ENCODE results near the gene CWH43.

The CWH43 gene

DNA sequence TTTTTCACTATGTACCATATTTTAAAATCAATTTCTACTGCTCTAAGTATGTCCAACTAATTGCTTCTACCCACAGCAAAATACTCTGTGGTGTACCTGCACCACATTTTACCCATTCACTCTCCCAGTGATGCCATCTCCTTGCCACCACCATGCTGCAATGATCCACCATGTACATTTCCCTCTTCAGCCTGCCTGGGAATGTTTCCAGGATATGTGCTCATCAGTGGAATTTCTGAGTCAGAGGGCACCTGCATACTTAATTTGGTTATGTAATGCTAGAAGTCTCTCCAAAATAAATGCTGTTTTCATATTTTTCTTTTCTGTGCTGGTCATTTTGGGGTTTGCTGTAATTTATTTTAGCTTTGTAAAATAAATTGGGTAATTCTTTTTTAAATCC, 46.3 kb upstream of the CWH43 start:
- no peak for TF ChIP-seq EZH2phosphoT487 (IDR thresholded peaks at IDR 0.05; ENCODE audit: low read length)
- TF ChIP-seq, protein P1, sequence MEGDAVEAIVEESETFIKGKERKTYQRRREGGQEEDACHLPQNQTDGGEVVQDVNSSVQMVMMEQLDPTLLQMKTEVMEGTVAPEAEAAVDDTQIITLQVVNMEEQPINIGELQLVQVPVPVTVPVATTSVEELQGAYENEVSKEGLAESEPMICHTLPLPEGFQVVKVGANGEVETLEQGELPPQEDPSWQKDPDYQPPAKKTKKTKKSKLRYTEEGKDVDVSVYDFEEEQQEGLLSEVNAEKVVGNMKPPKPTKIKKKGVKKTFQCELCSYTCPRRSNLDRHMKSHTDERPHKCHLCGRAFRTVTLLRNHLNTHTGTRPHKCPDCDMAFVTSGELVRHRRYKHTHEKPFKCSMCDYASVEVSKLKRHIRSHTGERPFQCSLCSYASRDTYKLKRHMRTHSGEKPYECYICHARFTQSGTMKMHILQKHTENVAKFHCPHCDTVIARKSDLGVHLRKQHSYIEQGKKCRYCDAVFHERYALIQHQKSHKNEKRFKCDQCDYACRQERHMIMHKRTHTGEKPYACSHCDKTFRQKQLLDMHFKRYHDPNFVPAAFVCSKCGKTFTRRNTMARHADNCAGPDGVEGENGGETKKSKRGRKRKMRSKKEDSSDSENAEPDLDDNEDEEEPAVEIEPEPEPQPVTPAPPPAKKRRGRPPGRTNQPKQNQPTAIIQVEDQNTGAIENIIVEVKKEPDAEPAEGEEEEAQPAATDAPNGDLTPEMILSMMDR (IDR thresholded peaks at IDR 0.05; ENCODE audit: low read length), result no peak
- no peak for TF ChIP-seq EZH2 (optimal IDR thresholded peaks at IDR 0.05; ENCODE audit: low read depth, low read length)
- Histone ChIP-seq H4K20me1 (ENCODE audit: insufficient read depth, low read length) (no peaks in the 10 kb centered on the region), H3K4me2 (ENCODE audit: low read depth, low read length) (no peak overlapping the region), H3K9ac (ENCODE audit: low read length) (no peak overlapping the region), H3K79me2 (ENCODE audit: low read length) (no peaks in the 10 kb centered on the region), H3K9me3 (replicated peaks; ENCODE audit: insufficient read depth, low read length) (no peaks in the 10 kb centered on the region), H3F3A (ENCODE audit: insufficient read depth, low read length) (no peaks in the 10 kb centered on the region), H3K4me3 (ENCODE audit: low read length) (no peak overlapping the region), H3K27me3 (replicated peaks; ENCODE audit: insufficient read depth, low read length) (no peaks in the 10 kb centered on the region), H2AFZ (ENCODE audit: low read length) (no peak overlapping the region), H3K27ac (ENCODE audit: low read length) (no peak overlapping the region), H3K36me3 (replicated peaks; ENCODE audit: insufficient read depth, low read length) (no peaks in the 10 kb centered on the region), H3K4me1 (ENCODE audit: low read length) (no peaks in the 10 kb centered on the region), H3K9me2 (replicated peaks; ENCODE audit: insufficient read depth, low read length) (no peaks in the 10 kb centered on the region)
- no peak for DNase-seq

DNA sequence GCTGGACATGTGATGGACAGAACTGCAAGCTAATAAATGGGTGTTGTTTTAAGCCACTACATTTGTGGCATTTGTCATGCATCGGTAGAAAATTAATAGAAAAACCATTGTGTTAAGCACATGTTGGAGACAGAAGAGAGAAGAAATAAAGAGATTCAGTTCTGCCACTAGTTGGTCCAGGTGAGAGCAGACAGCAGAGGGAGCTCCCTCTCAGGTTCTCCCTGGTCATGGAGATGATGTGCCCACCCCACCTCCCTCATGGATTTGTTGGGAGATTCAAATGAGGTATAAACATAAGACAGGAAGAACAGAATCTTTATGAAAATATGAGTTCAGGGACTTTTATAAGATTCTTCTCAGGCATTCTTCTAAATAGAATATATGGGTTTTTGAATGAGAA, 42.7 kb upstream of the CWH43 start:
- H3K4me1 ChIP-seq (ENCODE audit: low read length), result no peaks in the 10 kb centered on the region
- no peak overlapping the region for H3K27ac ChIP-seq (ENCODE audit: low read length)
- H3K79me2 ChIP-seq (ENCODE audit: low read length), result no peaks in the 10 kb centered on the region
- H3K9me3 ChIP-seq (replicated peaks; ENCODE audit: insufficient read depth, low read length), result no peaks in the 10 kb centered on the region
- no peak overlapping the region for H3K9ac ChIP-seq (ENCODE audit: low read length)
- H3K4me3 ChIP-seq (ENCODE audit: low read length), result no peak overlapping the region
- H3K9me2 ChIP-seq (replicated peaks; ENCODE audit: insufficient read depth, low read length), result no peaks in the 10 kb centered on the region
- H3K36me3 ChIP-seq (replicated peaks; ENCODE audit: insufficient read depth, low read length), result no peaks in the 10 kb centered on the region
- H3K27me3 ChIP-seq (replicated peaks; ENCODE audit: insufficient read depth, low read length), result no peaks in the 10 kb centered on the region
- H4K20me1 ChIP-seq (ENCODE audit: insufficient read depth, low read length), result no peaks in the 10 kb centered on the region
- DNase-seq, result no peak
- TF ChIP-seq EZH2 (optimal IDR thresholded peaks at IDR 0.05; ENCODE audit: low read depth, low read length) (no peak), EZH2phosphoT487 (IDR thresholded peaks at IDR 0.05; ENCODE audit: low read length) (no peak)
- TF ChIP-seq, protein P1 (IDR thresholded peaks at IDR 0.05; ENCODE audit: low read length), result no peak
- no peaks in the 10 kb centered on the region for H3F3A ChIP-seq (ENCODE audit: insufficient read depth, low read length)
- H2AFZ ChIP-seq (ENCODE audit: low read length), result no peak overlapping the region
- no peak overlapping the region for H3K4me2 ChIP-seq (ENCODE audit: low read depth, low read length)

DNA sequence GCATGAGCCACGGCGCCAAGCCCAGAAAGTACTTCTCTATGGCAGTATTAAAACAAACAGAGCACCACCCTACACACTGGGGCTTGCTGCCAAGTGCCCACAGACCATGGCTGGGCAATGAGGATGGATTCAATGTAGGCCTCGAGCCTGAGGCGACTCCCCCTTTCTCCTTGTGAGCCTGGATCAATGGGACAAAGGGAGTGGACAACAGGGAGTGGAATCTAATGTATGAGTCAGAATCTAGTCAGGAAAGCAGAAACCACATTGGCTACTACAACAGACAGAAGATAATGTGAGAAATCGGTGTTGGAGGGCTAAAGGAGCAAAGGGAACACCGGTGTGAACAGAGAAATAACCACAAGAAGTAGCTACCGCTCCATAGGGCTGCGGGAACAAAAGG, 41.8 kb upstream of the CWH43 start:
- Histone ChIP-seq H3K27ac (ENCODE audit: low read length) (no peak overlapping the region), H3K4me1 (ENCODE audit: low read length) (no peaks in the 10 kb centered on the region), H3K9me2 (replicated peaks; ENCODE audit: insufficient read depth, low read length) (no peaks in the 10 kb centered on the region), H3F3A (ENCODE audit: insufficient read depth, low read length) (no peaks in the 10 kb centered on the region), H3K4me3 (ENCODE audit: low read length) (no peak overlapping the region), H4K20me1 (ENCODE audit: insufficient read depth, low read length) (no peaks in the 10 kb centered on the region), H2AFZ (ENCODE audit: low read length) (no peak overlapping the region), H3K9ac (ENCODE audit: low read length) (no peak overlapping the region), H3K36me3 (replicated peaks; ENCODE audit: insufficient read depth, low read length) (no peaks in the 10 kb centered on the region), H3K4me2 (ENCODE audit: low read depth, low read length) (no peak overlapping the region), H3K79me2 (ENCODE audit: low read length) (no peaks in the 10 kb centered on the region), H3K27me3 (replicated peaks; ENCODE audit: insufficient read depth, low read length) (no peaks in the 10 kb centered on the region), H3K9me3 (replicated peaks; ENCODE audit: insufficient read depth, low read length) (no peaks in the 10 kb centered on the region)
- TF ChIP-seq, protein P1 (IDR thresholded peaks at IDR 0.05; ENCODE audit: low read length), result no peak
- TF ChIP-seq EZH2phosphoT487 (IDR thresholded peaks at IDR 0.05; ENCODE audit: low read length) (no peak), EZH2 (optimal IDR thresholded peaks at IDR 0.05; ENCODE audit: low read depth, low read length) (no peak)
- no peak for DNase-seq

Measured in MM.1S (cell line).